Kidney epithelial cell (primary cell): ENCODE results near the gene FNDC5. TPM values are rescaled to one million over a fixed set of nuclear protein-coding genes. Genes with fewer than 3 reads are reported as not detected.

ENCODE experiments used
- DNase-seq: peaks from one replicate; pipeline ENCODE4 v3.0.0-alpha.2; 2010; ENCODE audit warnings: low read depth
- H3K27me3 ChIP-seq: 2 replicates; pipeline ENCODE4 v1.6.0; 2011; ENCODE audit warnings: low read length; ENCODE audit not compliant: control insufficient read depth, insufficient read depth
- H3K36me3 ChIP-seq: 2 replicates; pipeline ENCODE4 v1.5.1; 2011; ENCODE audit warnings: low read length; ENCODE audit not compliant: control insufficient read depth, insufficient read depth
- H3K4me3 ChIP-seq: 2 replicates; pipeline ENCODE4 v1.5.1; 2011; ENCODE audit warnings: low read depth, mild to moderate bottlenecking, control low read depth, low read length
- CTCF ChIP-seq: IDR thresholded peaks from 2 replicates; pipeline ENCODE4 v1.5.1; 2011; ENCODE audit warnings: mild to moderate bottlenecking, moderate library complexity, low read length, control low read depth, inconsistent platforms; ENCODE audit not compliant: insufficient read depth, poor library complexity, severe bottlenecking
- total RNA-seq: library from RNA; depleted of rRNA; stranded (reverse); fragments of >200 nt; gene quantifications from 2 replicates; pipeline ENCODE4 v1.2.3, GENCODE V29; 2015

FNDC5 gene
- total RNA-seq, 1 donor from 2014 or later: 0.08 TPM

- TF ChIP-seq CTCF: no peak
- no peak for DNase-seq
- Histone ChIP-seq H3K36me3 (no peaks in the 10 kb centered on the region), H3K4me3 (no peak overlapping the region), H3K27me3 (peaks cover 26% of the 10 kb centered on the region)
These were observed 1.4 kb upstream of the FNDC5 start for GRCh38 chr1:32872192-32872460.

- no peak for DNase-seq
- no peaks in the 10 kb centered on the region for H3K36me3 ChIP-seq
These were observed 866 bp upstream of the FNDC5 start for GRCh38 chr1:32871364-32872191.

GRCh38 chr1:32869923-32870614 is 643 bp downstream of the FNDC5 start:
- no peak for TF ChIP-seq CTCF
- peaks cover 26% of the 10 kb centered on the region for H3K27me3 ChIP-seq
- no peaks in the 10 kb centered on the region for H3K36me3 ChIP-seq
- no peak overlapping the region for H3K4me3 ChIP-seq
- DNase-seq: no peak

More at GRCh38 chr1:32871364-32872191, 866 bp upstream of the FNDC5 start:
- H3K27me3 ChIP-seq: peaks cover 26% of the 10 kb centered on the region
- TF ChIP-seq CTCF: no peak
- no peak overlapping the region for H3K4me3 ChIP-seq

GRCh38 chr1:32868806-32869455 is 1.8 kb downstream of the FNDC5 start:
- no peaks in the 10 kb centered on the region for H3K36me3 ChIP-seq
- no peak for TF ChIP-seq CTCF
- H3K4me3 ChIP-seq: no peak overlapping the region
- no peak for DNase-seq
- peaks cover 26% of the 10 kb centered on the region for H3K27me3 ChIP-seq

- peaks cover 26% of the 10 kb centered on the region for H3K27me3 ChIP-seq
- no peak for DNase-seq
- no peak overlapping the region for H3K4me3 ChIP-seq
- TF ChIP-seq CTCF: no peak
- no peaks in the 10 kb centered on the region for H3K36me3 ChIP-seq
These were observed 2.6 kb downstream of the FNDC5 start for GRCh38 chr1:32868085-32868484.
